GM12873 (cell line): Measurements from ENCODE around the gene ZSCAN10.

Source experiments
- TF ChIP-seq, protein P1 (sequence below): IDR thresholded peaks from 2 replicates; pipeline ENCODE4 v1.5.1; 2012; ENCODE audit warnings: low read depth, mild to moderate bottlenecking, moderate library complexity, low read length, control low read depth; ENCODE audit not compliant: insufficient read depth; ENCODE audit errors: missing control alignments

The ZSCAN10 gene

DNA sequence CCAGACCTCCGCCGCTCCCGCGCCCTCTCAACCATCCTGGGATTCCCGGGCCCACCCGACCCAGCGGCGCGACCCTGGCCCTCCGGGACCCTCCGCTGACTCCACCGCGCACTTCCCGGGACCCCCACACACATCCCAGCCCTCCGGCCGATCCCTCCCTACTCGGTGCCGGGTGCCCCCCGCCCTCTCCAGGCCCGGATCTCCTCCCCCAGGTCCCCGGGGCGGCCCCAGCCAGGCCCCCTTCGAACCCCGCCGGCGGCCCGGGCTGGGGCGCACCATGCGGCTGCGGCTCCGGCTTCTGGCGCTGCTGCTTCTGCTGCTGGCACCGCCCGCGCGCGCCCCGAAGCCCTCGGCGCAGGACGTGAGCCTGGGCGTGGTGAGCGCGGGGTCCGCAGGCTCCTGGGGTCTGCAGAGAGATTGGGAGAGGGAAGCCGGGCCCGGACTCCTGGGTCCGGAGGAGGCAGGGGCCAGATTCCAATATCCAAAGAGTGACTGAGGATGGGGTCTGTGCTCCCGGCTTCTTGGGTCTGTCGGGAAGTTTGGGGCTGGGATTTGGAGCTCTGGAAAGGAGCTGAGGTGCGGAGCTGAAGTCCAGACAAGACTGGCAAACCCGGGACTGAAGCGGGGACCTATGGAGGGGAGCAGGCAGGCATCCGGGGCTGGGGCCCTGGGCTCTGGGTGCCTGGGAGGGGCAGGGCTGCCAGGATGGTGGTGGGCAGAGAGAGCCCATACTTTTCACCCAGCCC lies 52.3 kb downstream of the ZSCAN10 start:
- TF ChIP-seq, protein P1, sequence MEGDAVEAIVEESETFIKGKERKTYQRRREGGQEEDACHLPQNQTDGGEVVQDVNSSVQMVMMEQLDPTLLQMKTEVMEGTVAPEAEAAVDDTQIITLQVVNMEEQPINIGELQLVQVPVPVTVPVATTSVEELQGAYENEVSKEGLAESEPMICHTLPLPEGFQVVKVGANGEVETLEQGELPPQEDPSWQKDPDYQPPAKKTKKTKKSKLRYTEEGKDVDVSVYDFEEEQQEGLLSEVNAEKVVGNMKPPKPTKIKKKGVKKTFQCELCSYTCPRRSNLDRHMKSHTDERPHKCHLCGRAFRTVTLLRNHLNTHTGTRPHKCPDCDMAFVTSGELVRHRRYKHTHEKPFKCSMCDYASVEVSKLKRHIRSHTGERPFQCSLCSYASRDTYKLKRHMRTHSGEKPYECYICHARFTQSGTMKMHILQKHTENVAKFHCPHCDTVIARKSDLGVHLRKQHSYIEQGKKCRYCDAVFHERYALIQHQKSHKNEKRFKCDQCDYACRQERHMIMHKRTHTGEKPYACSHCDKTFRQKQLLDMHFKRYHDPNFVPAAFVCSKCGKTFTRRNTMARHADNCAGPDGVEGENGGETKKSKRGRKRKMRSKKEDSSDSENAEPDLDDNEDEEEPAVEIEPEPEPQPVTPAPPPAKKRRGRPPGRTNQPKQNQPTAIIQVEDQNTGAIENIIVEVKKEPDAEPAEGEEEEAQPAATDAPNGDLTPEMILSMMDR = no peak

DNA sequence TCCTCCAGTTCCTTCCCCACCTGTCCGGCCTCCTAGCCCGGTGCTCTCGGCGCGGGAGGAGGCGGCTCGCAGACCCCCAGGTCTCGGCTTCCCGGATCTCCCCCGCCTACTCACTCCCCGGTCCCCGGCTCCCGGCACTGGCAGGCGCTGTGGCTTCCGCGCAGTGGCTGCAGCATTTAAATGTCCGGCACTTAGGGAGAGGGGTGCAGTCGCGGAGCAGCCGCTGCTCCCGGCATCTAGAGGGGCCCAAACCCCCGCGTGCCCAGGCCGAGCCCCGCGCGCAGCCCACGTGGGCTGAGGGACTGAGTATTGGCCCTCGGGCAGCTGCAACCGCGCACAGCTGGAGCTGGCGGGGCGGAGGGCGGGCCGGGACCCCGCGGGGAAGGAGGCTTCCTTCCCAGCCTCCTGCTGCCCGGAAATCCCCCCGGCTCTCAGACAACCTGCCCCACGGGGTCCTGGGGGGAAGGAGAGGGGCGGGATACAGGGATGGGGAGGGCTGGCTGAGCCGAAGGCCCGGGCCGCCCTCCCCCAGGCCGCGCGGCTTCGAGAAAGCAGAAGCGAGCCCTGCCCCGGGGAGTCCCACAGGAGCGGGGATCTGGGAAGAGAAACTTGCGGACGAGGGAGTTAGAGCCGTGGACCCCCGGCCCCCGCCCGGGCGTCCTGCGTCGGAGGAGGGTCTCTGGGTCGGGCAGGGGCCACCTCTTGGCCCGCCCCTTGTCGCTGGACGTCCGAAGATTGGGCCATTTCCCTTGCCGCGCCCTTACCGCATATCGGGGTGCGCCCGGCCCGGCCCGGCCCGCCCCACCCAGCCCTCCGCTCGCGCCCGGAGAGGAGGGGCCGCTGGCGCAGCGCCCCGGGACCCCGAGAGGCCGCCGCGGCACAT lies 53.1 kb downstream of the ZSCAN10 start, which contains the start of gene MMP25:
MMP25 (plus strand) TSS at position 804 of the 883 bp plus-strand sequence. CDS start 357 bp downstream, outside the sequence.
- TF ChIP-seq, protein P1 = no peak

DNA sequence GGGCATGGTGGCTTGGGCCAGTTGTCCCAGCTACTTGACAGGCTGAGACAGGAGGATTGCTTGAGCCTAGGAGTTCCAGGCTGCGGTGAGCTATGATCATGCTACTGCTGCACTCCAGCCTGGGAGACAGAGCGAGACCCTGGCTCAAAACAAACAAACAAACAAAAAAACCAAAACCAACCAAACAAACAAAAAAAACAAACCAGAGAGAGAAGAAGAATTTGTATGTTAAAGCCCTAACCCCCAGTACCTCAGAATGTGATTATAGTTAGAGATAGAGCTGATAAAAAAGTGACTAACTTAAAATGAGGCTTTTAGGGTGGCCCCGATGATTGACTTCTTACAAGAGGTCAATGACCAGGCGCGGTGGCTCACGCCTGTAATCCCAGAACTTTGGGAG lies 54.4 kb downstream of the ZSCAN10 start:
- TF ChIP-seq, protein P1 = no peak

DNA sequence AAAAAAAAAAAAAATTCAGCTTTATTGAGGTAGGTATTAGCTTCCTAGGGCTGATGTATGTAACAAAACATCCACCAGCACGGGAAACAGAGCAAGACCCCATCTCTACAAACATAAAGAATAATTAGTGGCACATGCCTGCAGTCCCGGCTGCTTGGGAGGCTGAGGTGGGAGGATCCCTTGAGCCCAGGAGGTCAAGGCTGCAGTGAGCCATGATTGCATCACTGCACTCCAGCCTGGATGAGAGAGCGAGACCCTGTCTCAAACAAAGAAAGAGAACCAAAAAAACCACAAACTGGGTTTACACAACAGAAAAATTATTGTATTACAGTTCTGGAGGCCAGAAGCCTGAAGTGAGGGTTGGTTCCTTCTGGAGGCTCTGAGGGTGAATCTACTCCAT lies 56.7 kb downstream of the ZSCAN10 start:
- TF ChIP-seq, protein P1 = no peak

DNA sequence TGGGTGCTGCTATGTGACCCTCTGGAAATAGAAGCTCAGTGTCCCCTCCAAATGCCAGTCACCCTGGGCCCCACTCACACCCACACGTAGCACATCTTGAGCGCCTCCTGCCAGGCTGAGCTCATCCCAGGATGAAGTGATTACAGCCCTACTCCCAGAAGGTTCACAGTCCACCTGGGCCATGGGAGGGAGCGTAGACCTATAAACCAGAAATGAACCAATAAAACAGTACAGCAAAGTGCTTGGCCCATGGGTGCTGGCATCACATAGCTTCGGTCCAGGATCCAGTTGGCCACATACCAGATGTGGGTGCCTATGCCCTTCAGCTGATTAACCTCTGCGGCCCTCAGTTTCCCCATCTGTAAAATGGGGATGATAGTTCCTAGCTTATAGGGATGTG lies 60.2 kb downstream of the ZSCAN10 start:
- TF ChIP-seq, protein P1 = no peak
